RPMI8226 (cell line): ENCODE data around the gene WEE1.

Experiments used
- DNase-seq: peaks from one replicate; pipeline ENCODE4 v3.0.0-alpha.2; 2015

Gene WEE1

DNA sequence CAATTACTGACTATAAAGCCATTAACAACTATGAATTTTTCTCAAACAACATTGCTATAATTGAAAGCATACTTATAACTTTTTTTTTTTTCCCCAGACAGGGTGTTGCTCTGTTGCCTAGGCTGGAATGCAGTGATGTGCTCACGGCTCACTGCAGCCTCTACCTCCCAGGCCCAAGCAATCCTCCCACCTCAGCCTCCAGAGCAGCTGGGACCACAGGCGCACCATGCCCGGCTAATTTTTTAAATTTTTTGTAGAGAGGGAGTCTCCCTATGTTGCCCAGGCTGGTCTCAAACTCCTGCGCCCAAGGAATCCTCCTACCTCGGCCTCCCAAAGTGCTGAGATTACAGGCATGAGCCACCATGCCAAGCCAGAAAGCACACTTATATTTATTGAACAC lies 6.1 kb upstream of the WEE1 start:
- no peak for DNase-seq

DNA sequence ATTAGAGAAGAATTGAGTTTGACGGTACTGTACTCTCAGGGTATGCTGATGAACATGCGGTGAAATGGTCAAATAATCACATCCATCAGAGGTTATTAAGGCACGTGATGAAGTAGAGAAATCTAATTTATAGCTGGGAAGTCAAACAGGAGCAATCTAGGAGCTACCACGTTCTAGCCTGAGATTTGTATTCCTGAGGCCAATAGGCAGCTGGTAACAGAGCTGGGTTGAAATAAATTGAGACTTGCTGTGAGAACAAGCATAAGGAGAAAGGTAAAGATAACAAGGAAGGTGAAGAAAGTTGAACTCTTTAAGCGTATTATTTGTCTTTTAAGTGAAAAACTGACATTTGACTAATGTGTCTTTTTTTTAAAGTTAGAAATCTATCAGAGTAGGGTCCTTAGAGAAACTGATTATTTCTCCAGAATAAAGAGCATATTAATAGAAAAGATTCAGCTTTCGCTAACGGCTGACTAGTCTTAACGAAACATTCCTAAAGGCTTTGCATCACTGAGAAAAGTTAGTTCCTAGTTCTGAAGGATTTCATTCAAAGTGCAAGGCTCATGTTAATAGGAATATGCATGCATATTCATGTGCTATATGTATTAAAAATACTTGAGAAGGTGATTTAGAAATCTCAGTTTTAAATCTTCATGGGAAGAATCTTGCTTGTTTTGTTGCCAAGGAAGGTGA lies 5.2 kb upstream of the WEE1 start:
- DNase-seq, result no peak

GRCh38 chr11:9568854-9569587 lies 4.4 kb upstream of the WEE1 start:
- DNase-seq, result no peak

DNA sequence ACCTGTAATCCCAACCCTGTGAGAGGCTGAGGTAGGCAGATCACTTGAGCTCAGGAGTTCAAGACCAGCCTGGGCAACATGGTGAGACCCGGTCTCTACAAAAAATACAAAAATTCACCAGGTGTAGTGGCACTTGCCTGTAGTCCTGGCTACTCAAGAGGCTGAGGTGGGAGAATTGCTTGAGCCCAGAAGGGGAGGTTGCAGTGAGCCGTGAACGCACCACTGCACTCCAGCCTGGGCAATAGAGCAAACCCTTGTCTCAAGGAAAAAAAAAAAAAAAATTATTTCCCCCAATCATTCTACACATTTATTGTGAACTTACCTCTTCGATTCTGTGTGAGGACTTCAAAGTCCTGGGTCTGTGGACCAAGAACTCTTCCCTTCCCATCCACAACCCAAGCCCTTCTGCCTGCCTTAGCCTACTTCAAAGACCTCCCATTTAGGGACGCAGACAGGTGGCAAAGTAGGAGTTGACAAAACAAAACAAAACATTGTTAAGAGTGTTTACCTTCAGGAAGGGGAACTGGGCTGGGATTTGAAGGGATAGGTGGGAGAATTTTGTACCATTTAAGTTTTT lies 3.8 kb upstream of the WEE1 start:
- no peak for DNase-seq

GRCh38 chr11:9570313-9571025 lies 3.0 kb upstream of the WEE1 start:
- DNase-seq, result no peak

GRCh38 chr11:9571071-9571762 lies 2.3 kb upstream of the WEE1 start:
- no peak for DNase-seq

DNA sequence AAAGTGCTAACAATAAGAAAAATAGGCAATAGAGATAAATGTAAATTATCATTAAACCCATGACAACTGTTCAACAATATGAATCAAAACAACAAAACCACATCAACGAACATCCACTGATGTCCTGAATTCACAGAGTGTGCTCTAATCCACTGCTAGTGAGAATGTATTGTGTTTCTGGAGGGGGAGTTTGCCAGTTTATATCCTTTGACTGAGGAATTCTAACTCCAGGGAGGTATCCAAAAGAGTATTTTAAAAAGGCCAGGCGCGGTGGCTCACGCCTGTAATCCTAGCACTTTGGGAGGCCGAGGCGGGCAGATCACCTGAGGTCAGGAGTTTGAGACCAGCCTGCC lies 1.7 kb upstream of the WEE1 start:
- DNase-seq, result no peak

DNA sequence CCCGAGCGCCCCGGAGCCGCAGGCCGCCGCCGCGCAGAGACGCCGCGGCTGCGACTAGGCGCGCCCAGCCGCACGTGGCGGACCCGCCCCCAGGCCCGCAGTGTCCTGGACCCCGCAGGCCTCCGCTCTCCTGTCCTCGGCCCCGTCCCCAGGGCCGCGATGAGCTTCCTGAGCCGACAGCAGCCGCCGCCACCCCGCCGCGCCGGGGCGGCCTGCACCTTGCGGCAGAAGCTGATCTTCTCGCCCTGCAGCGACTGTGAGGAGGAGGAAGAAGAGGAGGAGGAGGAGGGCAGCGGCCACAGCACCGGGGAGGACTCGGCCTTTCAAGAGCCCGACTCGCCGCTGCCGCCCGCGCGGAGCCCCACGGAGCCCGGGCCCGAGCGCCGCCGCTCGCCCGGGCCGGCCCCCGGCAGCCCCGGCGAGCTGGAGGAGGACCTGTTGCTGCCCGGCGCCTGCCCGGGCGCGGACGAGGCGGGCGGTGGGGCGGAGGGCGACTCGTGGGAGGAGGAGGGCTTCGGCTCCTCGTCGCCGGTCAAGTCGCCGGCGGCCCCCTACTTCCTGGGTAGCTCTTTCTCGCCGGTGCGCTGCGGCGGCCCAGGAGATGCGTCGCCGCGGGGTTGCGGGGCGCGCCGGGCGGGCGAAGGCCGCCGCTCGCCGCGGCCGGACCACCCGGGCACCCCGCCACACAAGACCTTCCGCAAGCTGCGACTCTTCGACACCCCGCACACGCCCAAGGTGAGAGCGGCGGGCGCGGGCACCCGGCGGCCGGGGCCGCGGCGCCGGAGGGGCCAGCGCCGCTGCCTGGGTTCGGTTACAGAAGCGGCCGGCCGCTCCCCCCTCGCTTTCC lies 528 bp downstream of the WEE1 start:
- peak; percentile 16 for DNase-seq

DNA sequence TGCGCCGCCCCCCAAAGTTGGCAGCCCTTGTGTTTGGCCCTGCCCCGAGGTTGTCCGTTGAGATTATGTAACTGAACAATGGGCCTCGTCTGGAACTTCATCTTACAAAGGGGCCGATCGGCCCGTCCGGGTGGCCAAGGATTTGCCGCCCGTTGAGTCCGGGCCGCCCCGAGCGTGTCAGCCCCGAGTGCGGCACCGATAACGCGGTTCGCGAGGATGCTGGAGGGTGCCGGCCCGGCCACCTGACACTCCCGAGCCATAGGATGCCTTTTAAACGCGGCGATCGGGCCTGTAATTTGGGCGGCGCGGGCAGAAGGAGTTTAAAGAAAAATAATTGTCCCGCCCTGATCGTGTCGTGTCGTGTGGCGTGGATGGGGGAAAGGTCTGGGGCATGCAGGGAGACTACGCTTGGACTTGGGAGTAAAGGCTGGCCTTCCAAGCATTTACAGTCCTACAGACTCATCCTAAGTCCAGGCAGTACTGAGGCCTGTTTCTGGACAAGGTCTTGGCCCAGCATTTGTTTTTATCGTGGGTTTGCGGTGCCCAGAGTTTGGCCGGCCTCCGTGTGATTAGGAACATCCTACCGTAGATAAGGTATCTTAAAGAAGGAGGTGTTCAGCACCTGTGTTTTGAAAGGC lies 1.3 kb downstream of the WEE1 start:
- no peak for DNase-seq

- peak; percentile 31 for DNase-seq
These were observed 2.1 kb downstream of the WEE1 start for GRCh38 chr11:9575260-9576240.

DNA sequence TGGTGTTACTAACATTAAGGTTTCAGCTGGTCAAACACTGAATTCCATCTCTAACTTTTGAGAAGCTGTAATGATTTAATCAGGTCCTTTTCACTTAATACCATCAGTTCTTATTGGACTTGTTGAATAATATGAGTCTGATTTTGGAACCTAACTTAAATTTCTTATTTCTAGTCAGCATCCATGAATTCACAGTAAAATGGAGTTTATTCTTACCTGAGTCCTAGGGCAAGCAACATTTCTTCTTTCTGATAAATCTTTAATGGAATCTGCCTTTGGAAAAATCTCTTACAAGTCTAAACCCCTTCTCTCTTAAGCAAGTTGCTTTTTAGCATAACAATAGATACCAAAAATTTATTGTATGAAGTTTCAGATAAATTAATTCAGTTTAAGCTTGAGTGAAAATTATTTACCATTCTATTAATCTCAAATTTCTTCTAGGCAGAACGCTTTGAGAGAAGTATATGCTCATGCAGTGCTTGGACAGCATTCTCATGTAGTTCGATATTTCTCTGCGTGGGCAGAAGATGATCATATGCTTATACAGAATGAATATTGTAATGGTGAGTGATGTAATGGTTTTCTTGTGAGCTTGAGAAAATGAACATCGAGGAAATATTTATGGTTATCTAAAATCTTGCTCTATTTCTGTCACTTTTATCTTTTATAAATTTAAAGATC lies 3.4 kb downstream of the WEE1 start:
- DNase-seq, result no peak

GRCh38 chr11:9577556-9577955 lies 4.1 kb downstream of the WEE1 start:
- DNase-seq, result no peak

DNA sequence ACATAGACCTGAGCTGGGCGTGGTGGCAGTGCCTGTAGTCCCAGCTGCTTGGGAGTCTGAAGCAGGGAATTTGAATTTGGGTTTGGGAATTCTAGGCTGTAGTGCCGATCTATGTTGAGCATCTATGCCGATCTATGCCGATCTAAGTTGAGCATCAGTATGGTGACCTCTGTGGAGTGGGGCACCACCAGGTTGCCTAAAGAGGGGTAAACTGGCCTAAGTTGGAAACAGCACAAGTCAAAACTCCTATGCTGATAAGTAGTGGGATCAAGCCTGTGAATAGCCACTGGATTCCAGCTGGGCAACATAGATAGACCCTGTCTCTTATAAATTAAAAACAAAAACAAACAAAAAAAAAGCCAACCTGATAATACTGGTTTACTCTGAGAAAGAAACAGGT lies 7.4 kb downstream of the WEE1 start:
- DNase-seq, result no peak

DNA sequence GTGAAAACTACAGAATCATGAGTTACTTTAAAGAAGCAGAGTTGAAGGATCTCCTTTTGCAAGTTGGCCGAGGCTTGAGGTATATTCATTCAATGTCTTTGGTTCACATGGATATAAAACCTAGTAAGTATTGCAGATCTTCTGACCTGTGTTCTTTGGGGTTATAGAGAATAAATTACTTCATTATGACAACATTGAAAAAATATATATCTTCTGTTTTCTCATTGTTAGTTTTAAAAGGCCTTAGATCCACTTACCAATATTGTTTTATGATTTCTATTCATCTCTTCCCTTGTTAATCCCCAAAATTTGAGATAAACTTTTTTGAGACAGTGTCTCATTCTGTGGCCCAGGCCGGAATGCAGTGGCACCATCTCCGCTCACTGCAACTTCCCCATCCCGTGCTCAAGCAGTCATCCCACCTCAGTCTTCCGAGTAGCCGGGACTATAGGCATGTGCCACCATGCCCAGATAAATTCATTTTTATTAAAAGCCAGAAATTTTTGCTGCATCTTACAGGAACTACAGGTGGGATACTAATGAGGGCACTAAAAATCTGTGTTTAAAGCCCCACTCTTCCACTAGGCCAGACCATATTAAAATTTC lies 8.2 kb downstream of the WEE1 start:
- no peak for DNase-seq

- no peak for DNase-seq
These were observed 17.2 kb downstream of the WEE1 start for GRCh38 chr11:9590717-9591116.

DNA sequence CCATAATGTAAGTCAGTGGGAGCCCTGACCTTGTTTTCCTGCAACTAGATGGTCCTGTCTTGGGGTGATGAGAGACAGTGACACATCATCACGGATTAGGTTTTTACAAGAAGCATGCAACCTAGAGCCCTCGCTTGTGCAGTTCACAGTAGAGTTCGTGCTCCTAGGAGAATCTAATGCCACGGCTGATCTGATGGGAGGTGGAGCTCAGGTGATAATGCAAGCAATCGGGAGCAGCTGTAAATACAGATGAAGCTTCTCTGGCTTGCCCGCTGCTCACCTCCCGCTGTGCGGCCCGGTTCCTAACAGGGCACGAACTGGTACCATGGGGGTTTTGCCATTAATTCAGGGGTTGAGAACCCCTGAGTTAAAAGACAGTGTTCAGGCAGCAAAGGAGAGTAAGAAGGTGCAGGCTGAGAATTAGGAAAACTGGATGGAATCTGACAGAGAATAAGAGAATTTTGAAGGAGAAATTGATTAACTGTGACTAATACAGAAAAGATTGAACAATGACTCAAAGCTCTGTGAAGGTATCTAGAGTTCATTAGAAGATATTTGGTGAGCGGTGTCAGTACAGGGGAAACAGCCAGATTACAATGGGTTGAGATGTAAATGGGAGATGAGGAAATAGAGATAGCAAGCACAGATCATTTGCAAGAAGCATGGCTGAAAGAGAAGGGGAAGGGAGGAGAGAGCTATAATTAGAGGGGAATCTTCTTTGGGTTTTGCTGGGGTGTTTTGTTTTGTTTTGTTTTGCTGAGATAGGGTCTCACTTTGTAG lies 21.0 kb downstream of the WEE1 start:
- DNase-seq, result no peak

DNA sequence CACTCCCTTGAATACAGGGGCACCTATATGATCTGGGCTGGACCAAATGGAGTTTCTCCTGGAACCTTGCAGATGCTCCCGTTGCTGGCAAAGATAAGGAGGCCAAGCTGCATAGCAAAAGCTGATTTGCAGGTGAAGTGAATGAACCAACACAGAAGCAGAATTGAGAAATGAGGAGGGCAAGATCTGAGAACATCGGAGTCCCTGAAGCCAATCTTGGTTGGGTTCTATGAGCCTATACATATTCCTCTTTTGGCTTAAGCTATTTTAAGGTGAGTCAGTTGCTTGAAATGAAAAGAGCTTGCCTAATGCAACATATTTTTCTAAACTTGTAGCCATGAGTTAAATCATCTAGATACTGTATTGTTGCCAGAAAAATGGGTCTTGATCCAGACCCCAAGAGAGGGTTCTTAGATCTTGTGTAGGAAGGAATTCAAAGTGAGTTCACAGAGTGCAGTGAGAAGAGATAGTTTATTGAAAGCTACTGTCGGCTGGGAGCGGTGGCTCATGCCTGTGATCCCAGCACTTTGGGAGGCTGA lies 23.5 kb downstream of the WEE1 start:
- DNase-seq, result no peak

DNA sequence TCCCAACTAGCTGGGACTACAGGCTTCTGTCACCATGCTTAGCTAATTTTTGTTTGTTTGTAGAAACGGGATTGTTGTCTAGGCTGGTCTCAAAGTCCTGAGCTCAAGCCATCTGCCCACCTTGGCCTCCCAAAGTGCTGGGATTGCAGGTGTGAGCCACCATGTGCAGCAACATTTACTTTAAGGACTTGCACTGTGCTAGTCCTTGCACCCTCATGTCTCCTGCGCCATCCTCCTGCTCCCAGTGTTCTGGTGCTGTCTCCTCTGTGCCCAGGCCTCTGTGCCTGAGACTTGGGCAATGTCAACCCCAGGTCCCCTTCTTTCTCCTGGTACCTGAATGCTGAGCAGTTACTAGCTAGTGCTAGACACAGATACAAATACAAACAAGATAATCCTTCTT lies 26.7 kb downstream of the WEE1 start:
- DNase-seq, result no peak
